B cell (primary cell): ENCODE results near the gene FAM131C.

Experiments used
- EZH2 ChIP-seq: IDR thresholded peaks from 2 replicates; pipeline ENCODE4 v1.6.1; 2012; ENCODE audit warnings: borderline replicate concordance, low read depth, mild to moderate bottlenecking, moderate library complexity, low read length; ENCODE audit not compliant: insufficient read depth, poor library complexity, severe bottlenecking
- TF ChIP-seq, protein P1 (sequence below): fragments of 200-600 bp; IDR thresholded peaks from one replicate; pipeline ENCODE4 v1.8.0; 2022; ENCODE audit warnings: antibody characterized with exemption, mild to moderate bottlenecking

DNA sequence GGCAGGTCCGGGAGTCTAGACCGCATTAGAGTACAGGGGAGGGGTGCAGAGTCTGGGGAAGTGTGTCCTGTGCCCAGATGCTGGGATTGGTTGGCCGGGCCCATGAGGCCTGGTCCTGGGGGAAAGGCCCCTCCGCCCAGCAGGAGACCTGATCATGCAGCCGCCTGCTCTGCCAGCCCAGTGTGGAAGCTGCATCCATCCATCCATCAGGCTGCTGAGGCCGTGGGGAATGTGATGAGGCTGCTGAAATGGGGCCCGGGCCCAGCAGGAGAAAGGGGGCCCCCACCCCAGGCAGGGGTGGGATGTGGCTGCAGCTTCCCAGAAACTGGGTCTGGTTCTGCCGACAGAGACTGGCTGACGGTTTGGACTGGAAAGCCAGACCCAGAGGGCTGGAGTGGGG, 45.3 kb upstream of the FAM131C start:
- TF ChIP-seq, protein P1, sequence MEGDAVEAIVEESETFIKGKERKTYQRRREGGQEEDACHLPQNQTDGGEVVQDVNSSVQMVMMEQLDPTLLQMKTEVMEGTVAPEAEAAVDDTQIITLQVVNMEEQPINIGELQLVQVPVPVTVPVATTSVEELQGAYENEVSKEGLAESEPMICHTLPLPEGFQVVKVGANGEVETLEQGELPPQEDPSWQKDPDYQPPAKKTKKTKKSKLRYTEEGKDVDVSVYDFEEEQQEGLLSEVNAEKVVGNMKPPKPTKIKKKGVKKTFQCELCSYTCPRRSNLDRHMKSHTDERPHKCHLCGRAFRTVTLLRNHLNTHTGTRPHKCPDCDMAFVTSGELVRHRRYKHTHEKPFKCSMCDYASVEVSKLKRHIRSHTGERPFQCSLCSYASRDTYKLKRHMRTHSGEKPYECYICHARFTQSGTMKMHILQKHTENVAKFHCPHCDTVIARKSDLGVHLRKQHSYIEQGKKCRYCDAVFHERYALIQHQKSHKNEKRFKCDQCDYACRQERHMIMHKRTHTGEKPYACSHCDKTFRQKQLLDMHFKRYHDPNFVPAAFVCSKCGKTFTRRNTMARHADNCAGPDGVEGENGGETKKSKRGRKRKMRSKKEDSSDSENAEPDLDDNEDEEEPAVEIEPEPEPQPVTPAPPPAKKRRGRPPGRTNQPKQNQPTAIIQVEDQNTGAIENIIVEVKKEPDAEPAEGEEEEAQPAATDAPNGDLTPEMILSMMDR = no peak
- no peak for TF ChIP-seq EZH2
